Fibroblast of gingiva (primary cell): ENCODE data around the gene TPCN2.
"Not testable (repeated sequence)": the region's sequence is repeated elsewhere in the genome, so short reads cannot be mapped to it uniquely, and the experiment has no call there.

ENCODE experiments used
- DNase-seq: peaks from one replicate; pipeline ENCODE4 v3.0.0-alpha.2; 2011; ENCODE audit warnings: low read depth

The TPCN2 gene

GRCh38 chr11:69076129-69076791, 27.5 kb downstream of the TPCN2 start:
- DNase-seq: no peak

GRCh38 chr11:69076977-69077376, 28.2 kb downstream of the TPCN2 start:
- not testable (repeated sequence) for DNase-seq

- DNase-seq: no peak
Measured at GRCh38 chr11:69078508-69078907, 29.8 kb downstream of the TPCN2 start.

- no peak for DNase-seq
Measured at GRCh38 chr11:69078930-69079605, 30.3 kb downstream of the TPCN2 start.

GRCh38 chr11:69079661-69080256, 31.0 kb downstream of the TPCN2 start:
- no peak for DNase-seq

GRCh38 chr11:69080257-69080995, 31.7 kb downstream of the TPCN2 start:
- peak; percentile 68 for DNase-seq

GRCh38 chr11:69081180-69081579, 32.4 kb downstream of the TPCN2 start:
- DNase-seq: no peak

GRCh38 chr11:69083531-69084247, 35.0 kb downstream of the TPCN2 start:
- DNase-seq: no peak

GRCh38 chr11:69084371-69084770, 35.6 kb downstream of the TPCN2 start:
- DNase-seq: no peak

GRCh38 chr11:69085490-69086095, 36.9 kb downstream of the TPCN2 start:
- DNase-seq: no peak

- DNase-seq: no peak
Measured at GRCh38 chr11:69086152-69087132, 37.7 kb downstream of the TPCN2 start.

- DNase-seq: no peak
Measured at GRCh38 chr11:69087133-69087524, 38.4 kb downstream of the TPCN2 start.

GRCh38 chr11:69087811-69088210, 39.1 kb downstream of the TPCN2 start:
- DNase-seq: no peak

- peak; percentile 61 for DNase-seq
Measured at GRCh38 chr11:69088676-69089146, 40.0 kb downstream of the TPCN2 start.

GRCh38 chr11:69089258-69089657, 40.5 kb downstream of the TPCN2 start:
- peak; percentile 63 for DNase-seq

GRCh38 chr11:69091638-69092165, 43.0 kb downstream of the TPCN2 start:
- DNase-seq: no peak

GRCh38 chr11:69092263-69092662, 43.5 kb downstream of the TPCN2 start:
- DNase-seq: no peak

- DNase-seq: no peak
Measured at GRCh38 chr11:69093106-69093505, 44.4 kb downstream of the TPCN2 start.

- DNase-seq: no peak
Measured at GRCh38 chr11:69094111-69094914, 45.6 kb downstream of the TPCN2 start.
